Activated T-helper 1 cell treated with anti-CD3 and anti-CD28 coated beads, Interleukin-2, amount 50 U/mL, for 16 hours (primary cell): ENCODE results near the gene CYP1B1.

Source experiments
- DNase-seq, 2 donors: peaks; one replicate each; pipeline ENCODE4 v3.0.0-alpha.2; 2020; ENCODE audit warnings: low read depth in 1 of 2, low spot score in 1 of 2

The CYP1B1 gene

DNA sequence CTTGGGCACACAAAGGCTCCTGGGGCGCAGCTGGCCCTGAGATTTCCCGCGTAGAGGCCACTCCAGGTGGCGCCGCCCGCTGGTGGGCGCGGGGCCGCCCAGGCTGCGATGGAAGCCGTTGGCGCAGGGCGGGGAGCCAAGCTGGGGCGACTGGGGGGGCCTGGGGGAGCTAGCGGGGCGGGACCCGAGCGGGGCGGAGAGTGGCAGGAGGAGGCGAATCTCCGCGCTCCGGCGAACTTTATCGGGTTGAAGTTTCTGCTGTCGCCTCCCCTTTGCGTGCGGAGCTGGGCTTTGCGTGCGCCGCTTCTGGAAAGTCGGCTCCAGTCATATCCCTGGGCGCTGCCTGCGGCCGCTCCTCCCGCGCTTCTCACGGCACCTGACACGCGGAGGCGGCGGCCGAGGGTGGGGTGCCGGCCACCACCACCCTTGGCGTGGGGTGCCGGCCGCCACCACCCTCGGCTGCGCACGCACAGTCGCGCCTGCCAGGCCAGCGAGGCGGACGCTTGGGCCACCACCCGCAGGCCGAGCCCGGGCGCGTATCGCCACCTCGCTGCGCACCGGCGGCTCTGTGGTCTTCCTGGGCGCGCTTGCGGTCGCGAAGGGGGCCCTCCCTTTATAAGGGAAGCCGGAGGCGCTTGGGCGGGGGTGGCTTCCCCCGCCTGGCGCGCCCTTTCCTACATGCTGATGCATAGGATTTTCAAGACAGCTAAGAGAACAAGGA lies 919 bp upstream of the CYP1B1 start:
- peak in 1 of 2 donors; percentile 50 for DNase-seq

DNA sequence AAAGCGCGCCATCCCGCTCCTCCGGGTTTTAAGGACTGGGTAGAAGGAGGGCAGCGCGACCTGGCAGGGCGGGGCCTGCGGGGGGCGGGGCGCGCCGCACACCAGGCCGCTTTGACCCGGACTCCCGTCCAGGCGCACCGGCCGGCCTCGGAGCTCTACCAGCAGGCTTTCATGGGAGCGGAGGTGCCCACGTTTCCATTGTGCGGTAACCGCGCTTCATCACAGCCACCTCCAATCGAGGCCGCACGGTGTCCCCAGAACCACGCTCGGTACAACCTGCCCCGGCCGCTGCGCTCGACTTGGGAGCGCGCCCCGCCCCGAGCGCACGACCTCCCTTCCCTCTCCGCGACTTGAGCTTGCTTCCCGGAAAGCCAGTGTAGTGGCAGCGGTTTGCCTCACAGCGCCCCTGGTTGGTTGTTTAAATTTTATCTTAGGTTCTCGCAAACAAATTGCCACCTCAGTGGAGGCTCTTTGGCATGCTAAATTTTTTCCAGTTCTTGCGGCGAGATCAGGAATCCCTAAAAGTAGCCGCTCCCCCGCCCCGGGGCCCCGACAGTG lies 280 bp upstream of the CYP1B1 start:
- no peak for DNase-seq

DNA sequence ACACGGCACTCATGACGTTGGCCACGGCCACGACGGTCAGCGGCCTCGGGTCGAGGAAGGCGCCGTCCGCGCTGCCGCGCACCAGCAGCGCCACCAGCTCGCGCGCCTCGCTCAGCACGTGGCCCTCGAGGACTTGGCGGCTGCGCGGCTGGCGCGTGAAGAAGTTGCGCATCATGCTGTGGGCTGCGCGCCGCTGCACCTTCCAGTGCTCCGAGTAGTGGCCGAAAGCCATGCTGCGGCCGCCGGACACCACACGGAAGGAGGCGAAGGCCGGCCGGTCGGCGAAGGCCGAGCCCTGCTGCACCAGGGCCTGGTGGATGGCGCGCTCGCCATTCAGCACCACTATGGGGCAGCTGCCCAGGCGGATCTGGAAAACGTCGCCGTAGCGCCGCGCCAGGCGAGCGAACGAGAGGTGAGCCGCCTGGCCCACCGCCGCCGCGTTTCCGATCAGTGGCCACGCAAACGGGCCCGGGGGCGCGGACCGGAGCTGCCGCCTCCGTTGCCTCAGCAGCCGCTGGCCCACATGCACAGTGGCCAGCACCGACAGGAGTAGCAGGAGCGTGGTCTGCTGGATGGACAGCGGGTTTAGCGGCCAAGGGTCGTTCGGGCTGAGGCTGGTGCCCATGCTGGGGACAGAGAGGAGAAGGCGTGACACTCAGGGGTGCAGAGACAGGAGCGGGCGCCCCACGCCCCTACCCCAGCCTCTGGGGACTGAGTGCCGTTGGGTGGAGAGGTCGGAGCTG lies 1.0 kb downstream of the CYP1B1 start:
- no peak for DNase-seq

DNA sequence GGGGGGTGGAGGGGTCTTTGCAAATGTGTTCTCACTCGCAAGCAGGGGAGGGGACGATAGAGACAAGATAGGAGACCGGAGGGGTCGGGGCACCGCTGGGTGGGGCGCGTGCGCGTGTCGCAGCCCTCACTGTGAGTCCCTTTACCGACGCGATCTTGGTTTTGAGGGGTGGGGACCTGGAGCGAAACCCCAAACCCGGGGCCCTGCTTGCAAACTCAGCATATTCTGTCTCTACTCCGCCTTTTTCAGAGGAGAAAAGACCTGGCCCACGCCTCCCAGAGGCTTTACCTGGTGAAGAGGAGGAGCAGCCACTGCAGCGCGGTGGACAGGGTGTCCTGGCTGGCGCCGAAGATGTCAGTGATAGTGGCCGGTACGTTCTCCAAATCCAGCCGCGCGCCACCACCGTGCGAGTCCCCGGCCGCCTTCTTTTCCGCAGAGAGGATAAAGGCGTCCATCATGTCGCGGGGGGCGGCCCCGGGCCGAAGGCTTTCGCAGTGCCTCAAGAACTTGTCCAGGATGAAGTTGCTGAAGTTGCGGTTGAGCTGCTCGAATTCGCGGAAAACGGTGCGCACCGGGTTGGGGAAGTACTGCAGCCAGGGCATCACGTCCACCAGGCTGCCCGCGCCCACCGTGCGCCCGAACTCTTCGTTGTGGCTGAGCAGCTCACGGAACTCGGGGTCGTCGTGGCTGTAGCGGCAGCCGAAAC lies 1.7 kb downstream of the CYP1B1 start:
- DNase-seq, result no peak

DNA sequence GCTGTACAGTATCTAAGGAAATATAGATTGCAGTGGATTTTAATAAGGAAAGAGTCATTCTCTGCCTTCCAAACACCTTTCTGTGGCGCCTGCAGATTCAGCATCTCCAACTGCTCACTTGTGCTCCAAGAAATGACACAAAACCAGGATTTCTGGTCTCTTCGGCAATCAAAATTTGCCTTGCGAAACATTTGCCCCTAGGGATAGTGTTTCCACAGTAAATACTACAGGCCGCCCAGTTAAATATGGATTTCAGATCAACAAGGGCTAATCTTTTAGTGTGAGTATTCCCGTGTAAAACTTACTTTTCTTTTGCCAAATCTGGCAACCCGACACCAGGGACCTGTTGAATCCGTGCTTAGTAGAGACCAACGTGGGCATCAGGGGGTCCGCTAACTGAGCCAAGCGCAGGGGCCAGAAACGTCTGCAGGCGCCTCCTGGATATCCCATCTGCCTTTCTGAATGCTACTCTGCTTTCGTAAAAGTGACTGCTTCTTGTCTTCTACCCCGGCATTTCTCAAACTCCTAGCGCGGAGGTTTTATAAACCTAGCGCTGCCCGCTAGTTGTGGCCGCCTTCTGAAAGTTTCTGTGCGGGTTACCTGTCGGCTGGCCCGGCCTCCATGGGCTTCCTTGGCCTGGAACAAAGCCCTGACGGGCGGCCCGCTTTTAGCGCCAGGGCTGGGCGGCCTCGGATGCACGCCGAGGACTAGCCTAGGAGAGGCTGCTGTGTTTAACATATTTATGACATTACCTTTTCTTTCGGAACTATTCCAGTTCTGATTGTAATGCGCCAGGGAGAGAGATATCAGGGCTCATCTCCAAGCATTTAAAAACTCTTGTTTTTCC lies 2.5 kb downstream of the CYP1B1 start:
- no peak for DNase-seq

DNA sequence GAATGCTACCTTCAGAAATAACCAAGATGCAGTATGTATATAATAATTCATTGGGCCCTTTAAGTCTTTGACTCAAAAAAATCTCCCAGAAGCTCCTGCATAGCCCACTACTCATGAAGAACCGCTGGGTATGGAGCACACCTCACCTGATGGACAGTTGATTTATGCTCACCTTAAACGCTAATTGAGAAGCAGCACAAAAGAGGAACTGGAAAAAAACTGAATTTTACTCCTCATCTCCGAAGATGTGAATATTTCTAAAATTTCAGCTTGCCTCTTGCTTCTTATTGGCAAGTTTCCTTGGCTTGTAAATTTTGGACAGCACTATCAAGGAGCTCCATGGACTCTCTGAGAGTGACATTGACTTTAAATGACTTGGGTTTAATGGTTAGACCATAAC lies 5.5 kb downstream of the CYP1B1 start:
- DNase-seq, result no peak

DNA sequence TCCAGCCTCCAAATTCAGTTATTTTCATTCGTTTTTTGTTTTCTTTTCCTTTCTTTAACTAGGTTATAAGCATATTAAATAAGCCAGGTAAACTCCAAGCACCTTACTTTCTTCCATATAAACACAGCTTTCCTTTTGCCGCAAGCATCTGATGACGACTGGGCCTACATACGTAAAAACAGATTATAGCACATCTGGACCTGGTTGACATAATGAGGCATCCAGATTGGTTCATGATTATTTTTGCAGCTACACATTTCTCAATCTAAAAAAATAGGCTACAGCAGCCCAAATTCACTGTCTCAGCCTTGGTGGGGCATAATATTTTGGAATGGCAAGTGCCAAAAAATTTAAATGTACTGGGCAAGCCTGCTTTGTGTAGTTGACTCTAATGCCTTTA lies 7.7 kb downstream of the CYP1B1 start:
- DNase-seq, result no peak

DNA sequence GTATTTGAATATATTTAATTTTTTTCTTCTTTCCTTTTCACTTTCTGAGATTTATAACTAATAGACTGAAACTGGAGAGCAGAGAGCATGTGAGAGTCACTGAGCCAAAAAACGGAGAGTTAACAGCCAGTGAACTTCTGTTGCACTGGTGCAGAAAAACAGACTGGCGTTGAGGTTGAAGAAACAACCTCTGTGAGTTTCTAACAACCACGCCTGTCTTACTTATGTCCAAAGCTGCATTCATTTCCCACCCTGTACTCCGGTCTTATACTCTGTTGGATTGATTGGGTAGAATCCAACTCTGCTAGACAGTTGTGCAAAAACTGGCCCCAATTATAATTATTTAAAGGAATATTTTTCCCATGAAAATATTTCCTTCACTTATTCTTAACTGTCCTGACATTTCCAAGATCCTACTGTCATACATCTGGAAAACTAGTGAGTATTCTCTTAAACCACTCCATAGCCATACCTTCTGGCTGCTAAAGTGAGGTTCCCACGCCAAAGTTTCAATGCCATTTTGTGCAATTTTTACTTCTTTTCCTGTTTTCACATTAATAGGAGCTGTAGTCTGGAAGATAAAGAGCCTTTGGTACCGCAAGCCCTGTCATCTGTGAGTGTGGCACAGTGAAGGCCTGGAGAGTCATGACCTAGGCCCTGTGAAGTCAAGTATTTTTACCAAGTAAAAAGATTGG lies 9.4 kb downstream of the CYP1B1 start:
- DNase-seq, result no peak

DNA sequence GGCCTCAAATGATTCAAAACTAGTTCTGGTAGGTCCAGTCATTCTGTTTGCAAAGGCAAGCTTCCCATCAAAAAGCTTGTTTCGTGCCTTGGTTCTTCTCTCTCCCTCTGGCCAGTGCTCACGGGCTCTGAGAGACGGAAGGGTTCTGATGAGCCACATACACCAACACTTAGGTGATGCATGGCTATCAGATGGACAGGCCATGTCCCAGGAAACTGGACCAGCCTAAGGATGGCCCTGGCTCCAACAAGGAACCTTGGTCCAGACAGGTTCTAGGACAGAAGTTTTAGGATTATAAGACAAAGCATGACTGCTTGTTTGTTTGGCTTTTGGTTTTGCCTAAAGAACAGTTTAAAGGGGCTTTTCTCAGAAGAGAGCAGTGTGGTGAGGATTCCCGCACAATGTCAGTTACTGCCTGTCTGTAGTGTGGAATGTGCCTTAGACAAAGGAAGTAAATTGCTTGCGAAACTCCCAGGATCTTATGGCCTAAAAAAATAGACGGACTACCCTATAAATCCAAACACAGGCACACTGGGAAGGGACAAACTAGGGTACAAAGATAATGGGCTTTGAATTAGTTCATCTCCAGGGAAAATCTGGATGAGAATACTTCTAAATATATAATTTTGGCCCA lies 10.3 kb downstream of the CYP1B1 start:
- no peak for DNase-seq

DNA sequence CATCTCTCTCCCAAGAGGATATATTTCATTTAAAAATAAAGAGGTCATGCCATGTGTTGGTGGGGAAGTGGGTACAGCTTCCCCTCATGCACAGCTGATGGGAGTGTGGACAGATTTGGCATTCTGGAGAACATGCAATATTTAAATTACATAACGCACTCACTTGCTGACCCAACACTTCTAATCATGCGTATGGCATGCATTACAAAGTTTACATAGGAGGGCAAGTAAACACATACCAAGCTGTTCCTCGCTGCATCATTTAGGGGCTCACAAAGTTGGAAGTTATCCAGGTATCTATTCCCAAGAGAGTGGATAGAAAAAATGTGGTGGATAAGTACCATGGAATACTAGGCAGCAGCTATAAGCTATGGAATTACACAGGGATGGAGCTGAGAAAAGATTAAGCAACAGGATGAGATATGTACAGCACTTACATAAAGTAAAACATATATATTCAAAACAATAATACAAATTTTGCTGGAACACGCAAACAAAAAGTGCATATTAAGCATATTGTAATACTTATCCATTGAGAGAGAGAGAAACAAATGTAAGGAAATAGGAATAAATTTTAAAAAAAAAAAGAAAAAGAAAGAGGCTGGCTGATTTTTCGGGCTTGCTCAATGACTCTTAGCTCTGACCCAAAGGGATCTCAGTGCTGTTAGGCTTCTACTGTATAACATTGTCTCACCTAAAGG lies 11.0 kb downstream of the CYP1B1 start:
- no peak for DNase-seq

DNA sequence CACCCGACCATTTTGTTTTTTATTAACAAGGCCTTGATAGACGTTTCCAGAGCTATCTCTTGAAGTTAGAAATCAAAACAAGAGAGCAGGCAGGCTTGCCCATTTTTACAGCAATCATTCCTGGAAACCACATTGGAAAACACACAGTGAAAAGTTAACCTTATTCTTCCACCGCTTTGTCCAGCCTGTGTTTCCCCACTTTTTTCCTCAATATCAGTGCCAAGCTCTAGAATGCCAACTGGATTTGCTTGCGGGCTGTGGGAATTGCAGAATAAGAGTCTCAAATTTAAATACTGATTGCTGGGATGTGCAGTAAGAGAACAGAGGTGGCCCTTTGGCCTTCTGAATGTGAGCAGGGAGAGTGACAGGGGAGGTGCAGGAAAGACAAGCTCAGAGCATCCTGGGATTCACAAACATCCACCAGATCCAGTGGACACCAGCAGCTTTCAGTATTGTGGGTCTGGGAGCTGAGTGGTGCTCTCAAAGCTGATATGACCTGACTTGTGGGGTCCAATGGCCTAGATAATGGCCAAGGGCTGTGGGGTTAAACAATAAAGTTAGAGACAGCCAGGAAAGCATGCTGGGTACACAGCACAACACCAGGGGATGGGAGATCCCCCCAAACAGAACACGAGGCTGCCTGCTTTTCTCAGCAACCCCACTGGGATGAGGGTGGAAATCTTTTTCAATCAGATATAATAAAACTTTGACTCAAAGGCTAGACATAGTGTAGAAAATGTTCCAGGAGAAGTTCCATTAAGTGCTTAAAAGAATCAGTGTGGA lies 15.5 kb downstream of the CYP1B1 start:
- no peak for DNase-seq

DNA sequence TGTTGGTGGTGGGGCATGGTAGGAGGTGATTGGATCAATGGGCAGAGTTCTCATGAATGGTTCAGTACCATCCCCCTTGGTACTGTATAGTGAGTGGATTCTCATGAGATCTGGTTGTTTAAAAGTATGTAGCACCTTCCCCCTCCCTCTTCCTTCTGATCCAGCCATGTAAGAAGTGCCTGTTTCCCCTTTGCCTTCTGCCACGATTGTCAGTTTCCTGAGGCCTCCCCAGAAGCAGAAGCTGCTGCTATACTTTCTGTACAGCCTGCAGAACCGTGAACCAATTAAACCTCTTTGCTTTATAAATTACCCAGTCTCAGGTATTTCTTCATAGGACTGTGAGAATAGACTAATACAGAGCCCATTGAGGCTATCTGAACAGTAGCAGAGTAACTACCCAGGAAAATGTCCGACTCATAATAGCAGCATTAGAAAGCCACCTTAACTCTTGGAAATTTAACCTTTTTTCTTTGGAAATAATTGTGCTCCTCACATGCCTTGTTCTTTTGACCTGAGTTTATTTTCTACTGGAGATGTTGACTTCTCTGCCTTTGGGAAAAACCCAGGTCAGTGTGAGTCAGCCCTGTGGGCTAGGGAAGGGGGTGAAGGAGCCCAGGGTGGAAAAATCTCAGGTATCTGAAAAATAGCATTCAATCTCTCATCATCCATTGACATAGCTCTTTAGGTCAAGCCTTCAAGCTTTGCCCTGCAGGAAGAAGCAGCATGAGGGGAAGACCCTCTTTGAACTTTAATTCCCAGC lies 18.1 kb downstream of the CYP1B1 start:
- no peak for DNase-seq

DNA sequence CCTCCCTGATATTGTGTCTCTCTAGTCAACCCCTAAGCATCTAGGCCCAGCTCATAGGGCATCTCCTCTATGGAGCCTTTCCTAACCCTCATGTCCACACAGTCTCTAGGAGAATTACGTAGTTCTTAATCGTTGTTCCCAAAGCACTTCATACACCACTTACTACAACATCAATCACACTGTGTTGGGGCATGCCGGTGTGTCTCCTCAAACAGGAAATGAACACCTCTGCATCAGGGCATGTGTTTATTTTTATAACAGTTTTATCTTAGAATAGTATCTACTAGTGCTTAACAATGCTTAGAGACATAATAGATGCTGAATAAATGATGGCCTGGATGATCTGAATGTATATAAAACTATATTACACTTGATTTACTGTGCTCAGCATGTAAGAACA lies 19.7 kb downstream of the CYP1B1 start:
- DNase-seq, result no peak

DNA sequence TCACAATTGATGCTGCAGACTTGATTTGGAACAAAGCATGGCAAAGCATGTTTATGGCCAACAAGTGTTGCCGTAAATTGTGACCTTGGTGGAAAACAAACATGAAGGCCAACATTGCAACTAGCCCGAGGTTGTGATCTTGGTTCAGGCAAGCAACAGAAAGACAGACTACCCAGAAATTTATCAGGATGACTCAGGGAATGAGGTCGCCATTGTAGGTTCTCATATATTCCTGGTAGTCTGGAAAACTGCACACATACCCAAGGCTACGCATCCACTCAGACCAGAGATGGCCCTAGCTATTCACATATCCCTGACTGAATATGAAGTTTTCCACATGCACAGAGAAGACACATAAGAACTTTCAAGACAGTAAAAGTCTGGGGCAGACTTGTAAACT lies 30.1 kb downstream of the CYP1B1 start:
- DNase-seq, result no peak

DNA sequence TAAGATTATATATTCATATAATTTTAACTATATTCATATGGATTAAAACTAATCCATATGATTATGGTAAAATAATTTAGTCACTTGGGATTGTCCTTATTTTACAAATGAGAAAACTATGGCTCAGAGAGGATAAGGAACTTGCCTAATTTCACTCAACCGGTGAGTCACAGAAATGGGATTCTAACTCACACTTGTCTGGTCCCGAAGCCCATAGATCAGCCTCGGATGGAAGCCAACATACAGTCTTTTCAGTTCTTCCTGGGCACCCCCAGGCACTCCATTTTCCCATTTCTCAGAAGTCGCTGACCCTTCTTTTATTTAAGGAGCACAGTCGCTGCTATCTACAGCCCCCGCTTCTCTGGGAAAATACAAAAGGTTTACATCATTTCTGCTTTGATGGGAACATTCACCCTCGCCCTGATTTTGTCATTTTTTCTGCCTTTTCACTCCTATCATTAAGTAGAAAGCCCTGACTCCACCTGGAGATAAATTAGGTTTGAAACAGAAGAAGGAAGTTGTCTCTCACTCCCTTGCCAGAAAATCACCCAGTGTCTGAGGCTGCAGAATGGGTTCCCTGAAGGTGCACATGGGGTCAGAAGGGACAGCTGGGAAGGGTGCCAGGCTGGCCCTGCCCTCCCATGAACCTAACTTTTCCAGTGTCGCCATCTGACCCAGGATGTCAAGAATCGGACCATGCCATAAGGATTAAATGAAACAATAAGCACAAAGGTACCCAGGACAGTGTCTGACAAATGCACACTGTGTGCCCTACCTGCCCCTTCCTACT lies 36.6 kb downstream of the CYP1B1 start:
- no peak for DNase-seq

DNA sequence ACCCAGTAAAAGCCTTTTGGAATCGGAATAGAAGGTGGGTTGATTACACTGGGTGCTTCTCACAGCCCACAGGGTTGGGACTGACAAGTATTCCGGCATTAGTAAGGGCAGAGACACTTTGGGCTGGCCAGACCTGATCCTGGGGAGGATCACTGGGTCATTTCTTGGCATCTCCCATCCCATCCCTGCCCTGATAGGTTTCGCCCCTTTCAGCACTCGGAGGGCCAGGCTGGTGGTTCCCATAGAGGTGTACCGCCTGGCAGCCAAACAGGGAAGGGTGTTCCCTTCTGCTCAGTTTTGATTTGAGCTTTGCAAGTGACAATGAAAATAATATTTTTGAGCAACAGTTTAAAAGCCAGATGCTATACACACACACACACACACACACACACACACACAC lies 37.3 kb downstream of the CYP1B1 start:
- DNase-seq, result no peak
